Mononuclear cell (primary cell): Measurements from ENCODE around the gene PMEPA1. TPM values are rescaled to one million over a fixed set of nuclear protein-coding genes. Genes with fewer than 3 reads are reported as not detected.

Source experiments
- H3K27me3 ChIP-seq: 2 replicates; pipeline ENCODE4 v1.6.0; 2011; ENCODE audit warnings: low read length, control low read depth; ENCODE audit not compliant: insufficient read depth
- H3K4me1 ChIP-seq: 2 replicates; pipeline ENCODE4 v1.5.1; 2011; ENCODE audit warnings: mild to moderate bottlenecking, low read length, control low read depth; ENCODE audit not compliant: insufficient read depth
- H3K4me3 ChIP-seq: 2 replicates; pipeline ENCODE4 v1.5.1; 2011; ENCODE audit warnings: mild to moderate bottlenecking, low read length, moderate library complexity
- H3K9me3 ChIP-seq: 2 replicates; pipeline ENCODE4 v1.5.1; 2011; ENCODE audit warnings: low read depth, mild to moderate bottlenecking, control low read depth, low read length
- total RNA-seq: library from RNA; depleted of rRNA; stranded (reverse); fragments of >200 nt; gene quantifications from one replicate; pipeline ENCODE4 v1.2.3, GENCODE V29; 2012

PMEPA1 gene
- total RNA-seq, 1 donor = 1.0 TPM

GRCh38 chr20:57744206-57744605 lies 34.4 kb upstream of the PMEPA1 start:
- H3K4me3 ChIP-seq = no peak overlapping the region
- peaks cover 4% of the 10 kb centered on the region for H3K27me3 ChIP-seq
- no peaks in the 10 kb centered on the region for H3K9me3 ChIP-seq
- peaks cover 8% of the 10 kb centered on the region for H3K4me1 ChIP-seq

GRCh38 chr20:57743450-57744095 lies 33.8 kb upstream of the PMEPA1 start:
- Histone ChIP-seq H3K4me1 (peaks cover 2% of the 10 kb centered on the region), H3K27me3 (peaks cover 4% of the 10 kb centered on the region), H3K4me3 (no peak overlapping the region), H3K9me3 (no peaks in the 10 kb centered on the region)

GRCh38 chr20:57742507-57743181 lies 32.8 kb upstream of the PMEPA1 start:
- H3K4me3 ChIP-seq = no peak overlapping the region
- no peaks in the 10 kb centered on the region for H3K9me3 ChIP-seq
- no peaks in the 10 kb centered on the region for H3K27me3 ChIP-seq
- H3K4me1 ChIP-seq = no peaks in the 10 kb centered on the region

- no peaks in the 10 kb centered on the region for H3K9me3 ChIP-seq
- H3K4me1 ChIP-seq = no peaks in the 10 kb centered on the region
- no peak overlapping the region for H3K4me3 ChIP-seq
- no peaks in the 10 kb centered on the region for H3K27me3 ChIP-seq
Measured at GRCh38 chr20:57738484-57738883, 28.7 kb upstream of the PMEPA1 start.

- no peaks in the 10 kb centered on the region for H3K27me3 ChIP-seq
- no peaks in the 10 kb centered on the region for H3K9me3 ChIP-seq
- no peaks in the 10 kb centered on the region for H3K4me1 ChIP-seq
- H3K4me3 ChIP-seq = no peak overlapping the region
Measured at GRCh38 chr20:57738053-57738452, 28.2 kb upstream of the PMEPA1 start.

GRCh38 chr20:57737349-57737748 lies 27.5 kb upstream of the PMEPA1 start:
- no peak overlapping the region for H3K4me3 ChIP-seq
- H3K4me1 ChIP-seq = no peaks in the 10 kb centered on the region
- no peaks in the 10 kb centered on the region for H3K27me3 ChIP-seq
- H3K9me3 ChIP-seq = no peaks in the 10 kb centered on the region

- H3K9me3 ChIP-seq = no peaks in the 10 kb centered on the region
- no peaks in the 10 kb centered on the region for H3K4me1 ChIP-seq
- H3K4me3 ChIP-seq = no peak overlapping the region
- no peaks in the 10 kb centered on the region for H3K27me3 ChIP-seq
Measured at GRCh38 chr20:57736738-57737347, 27.0 kb upstream of the PMEPA1 start.

GRCh38 chr20:57735831-57736737 lies 26.3 kb upstream of the PMEPA1 start:
- Histone ChIP-seq H3K4me1 (no peaks in the 10 kb centered on the region), H3K27me3 (no peaks in the 10 kb centered on the region), H3K9me3 (no peaks in the 10 kb centered on the region), H3K4me3 (no peak overlapping the region)

GRCh38 chr20:57734754-57735153 lies 24.9 kb upstream of the PMEPA1 start:
- Histone ChIP-seq H3K9me3 (no peaks in the 10 kb centered on the region), H3K4me3 (no peak overlapping the region), H3K4me1 (no peaks in the 10 kb centered on the region), H3K27me3 (no peaks in the 10 kb centered on the region)

GRCh38 chr20:57732226-57732625 lies 22.4 kb upstream of the PMEPA1 start:
- H3K27me3 ChIP-seq = no peaks in the 10 kb centered on the region
- no peaks in the 10 kb centered on the region for H3K4me1 ChIP-seq
- no peak overlapping the region for H3K4me3 ChIP-seq
- H3K9me3 ChIP-seq = no peaks in the 10 kb centered on the region

GRCh38 chr20:57728762-57729161 lies 18.9 kb upstream of the PMEPA1 start:
- H3K4me1 ChIP-seq = no peaks in the 10 kb centered on the region
- H3K9me3 ChIP-seq = no peaks in the 10 kb centered on the region
- H3K4me3 ChIP-seq = no peak overlapping the region
- H3K27me3 ChIP-seq = no peaks in the 10 kb centered on the region

- no peaks in the 10 kb centered on the region for H3K4me1 ChIP-seq
- no peaks in the 10 kb centered on the region for H3K9me3 ChIP-seq
- no peaks in the 10 kb centered on the region for H3K27me3 ChIP-seq
- H3K4me3 ChIP-seq = no peak overlapping the region
Measured at GRCh38 chr20:57727863-57728262, 18.0 kb upstream of the PMEPA1 start.

GRCh38 chr20:57725636-57726035 lies 15.8 kb upstream of the PMEPA1 start:
- Histone ChIP-seq H3K27me3 (no peaks in the 10 kb centered on the region), H3K4me3 (no peak overlapping the region), H3K9me3 (no peaks in the 10 kb centered on the region), H3K4me1 (no peaks in the 10 kb centered on the region)

- Histone ChIP-seq H3K9me3 (no peaks in the 10 kb centered on the region), H3K27me3 (no peaks in the 10 kb centered on the region), H3K4me1 (no peaks in the 10 kb centered on the region)
Measured at GRCh38 chr20:57724610-57725405, 15.0 kb upstream of the PMEPA1 start.

More at GRCh38 chr20:57724610-57725405, 15.0 kb upstream of the PMEPA1 start:
- H3K4me3 ChIP-seq = no peak overlapping the region
